GM18526 (cell line): ENCODE data around the gene LIX1.
A peak's percentile ranks its signal among the peaks of the same experiment; 100 is the strongest.

Source experiments
- POLR2A ChIP-seq: IDR thresholded peaks from 3 replicates; pipeline ENCODE4 v1.6.1; 2011; ENCODE audit not compliant: insufficient read length; ENCODE audit errors: extremely low read depth

Gene LIX1

DNA sequence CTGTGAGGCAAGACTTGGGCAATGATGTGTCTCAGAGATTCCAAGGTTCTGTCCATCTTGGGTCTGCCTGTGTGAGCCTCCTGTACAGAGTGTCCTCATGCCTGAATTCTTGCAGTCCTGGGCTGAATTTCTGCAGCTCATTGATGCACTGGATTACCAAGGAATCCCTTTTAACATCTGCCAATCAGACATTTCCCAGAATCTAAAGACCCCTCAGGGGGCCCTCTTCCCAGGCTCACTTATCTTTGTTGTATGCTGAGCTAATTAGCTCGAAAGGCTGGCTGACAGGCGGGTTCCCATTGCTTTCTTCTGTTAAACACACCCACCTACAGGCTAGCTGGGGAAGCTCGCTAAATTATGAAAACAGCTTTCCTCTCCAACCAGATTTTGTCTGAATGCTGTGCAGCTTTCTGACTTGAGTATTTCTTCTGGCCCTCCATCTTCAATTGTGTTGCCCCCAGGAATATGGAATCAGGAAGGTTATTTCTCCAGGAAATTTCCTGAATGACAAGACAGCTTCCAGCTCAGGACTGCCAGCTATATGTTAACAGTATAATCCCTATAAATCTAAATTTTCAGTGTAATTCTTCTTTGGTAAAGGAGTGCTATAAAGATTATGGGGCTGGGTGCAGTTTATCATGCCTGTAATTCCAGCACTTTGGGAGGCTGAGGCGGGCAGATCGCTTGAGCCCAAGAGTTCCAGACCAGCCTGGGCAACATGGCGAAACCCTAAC, at the start of gene LIX1:
LIX1 (minus strand) TSS at position 91 of the 734 bp plus-strand sequence; CDS start at position 56, 35 bp downstream.
- no peak for TF ChIP-seq POLR2A

DNA sequence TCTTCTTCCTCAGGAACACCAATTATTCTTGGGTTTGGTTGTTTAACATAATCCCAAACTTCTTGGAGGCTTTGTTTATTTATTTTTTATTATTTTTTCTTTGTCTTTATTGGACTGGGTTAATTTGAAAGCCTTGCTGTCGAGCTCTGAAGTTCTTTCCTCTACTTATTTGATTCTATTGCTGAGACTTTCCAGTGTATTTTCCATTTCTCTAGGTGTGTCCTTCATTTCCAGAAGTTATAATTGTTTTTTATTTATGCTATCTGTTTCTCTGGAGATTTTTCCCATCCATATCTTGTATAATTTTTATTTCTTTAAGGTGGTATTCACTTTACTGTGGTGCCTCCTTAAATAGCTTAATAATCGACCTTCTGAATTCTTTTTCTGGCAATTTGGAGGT, 49.5 kb upstream of the LIX1 start:
- no peak for TF ChIP-seq POLR2A

- TF ChIP-seq POLR2A = no peak
These were observed 41.5 kb upstream of the LIX1 start for GRCh38 chr5:97183930-97184213.

GRCh38 chr5:97183100-97183929, 40.9 kb upstream of the LIX1 start, which contains the start of gene RIOK2:
Gene RIOK2, minus strand, starts transcription at chr5:97183247. Its CDS starts 56 bp downstream, at chr5:97183191.
- peak; percentile 83 for TF ChIP-seq POLR2A

DNA sequence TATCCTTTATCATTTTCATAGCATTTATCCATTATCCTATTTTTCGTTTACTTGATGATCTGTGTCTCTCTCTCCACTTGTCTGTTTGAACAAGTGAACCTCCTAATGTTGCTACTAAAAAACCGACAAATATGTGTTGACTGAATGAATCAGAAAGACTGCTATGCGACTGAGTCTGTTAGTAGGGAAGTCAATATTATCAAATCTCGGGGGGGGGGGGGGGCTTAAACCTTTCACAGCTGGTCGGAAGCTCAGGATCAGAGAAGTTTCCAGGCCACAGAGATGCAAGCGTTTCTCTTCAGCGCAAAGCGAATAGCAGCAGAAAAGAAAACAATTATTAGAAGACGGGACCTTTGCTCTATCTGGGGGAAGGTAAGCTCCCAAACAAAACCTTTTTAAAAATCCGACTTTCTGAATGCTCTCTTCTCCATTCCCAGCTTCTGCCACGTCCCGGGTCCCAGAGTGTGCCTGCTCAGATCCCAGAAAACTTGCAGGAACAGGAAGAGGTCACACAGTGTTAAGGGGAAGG, 40.2 kb upstream of the LIX1 start:
- no peak for TF ChIP-seq POLR2A

GRCh38 chr5:97181856-97182545, 39.6 kb upstream of the LIX1 start:
- TF ChIP-seq POLR2A = no peak

GRCh38 chr5:97172227-97172626, 29.8 kb upstream of the LIX1 start:
- no peak for TF ChIP-seq POLR2A

DNA sequence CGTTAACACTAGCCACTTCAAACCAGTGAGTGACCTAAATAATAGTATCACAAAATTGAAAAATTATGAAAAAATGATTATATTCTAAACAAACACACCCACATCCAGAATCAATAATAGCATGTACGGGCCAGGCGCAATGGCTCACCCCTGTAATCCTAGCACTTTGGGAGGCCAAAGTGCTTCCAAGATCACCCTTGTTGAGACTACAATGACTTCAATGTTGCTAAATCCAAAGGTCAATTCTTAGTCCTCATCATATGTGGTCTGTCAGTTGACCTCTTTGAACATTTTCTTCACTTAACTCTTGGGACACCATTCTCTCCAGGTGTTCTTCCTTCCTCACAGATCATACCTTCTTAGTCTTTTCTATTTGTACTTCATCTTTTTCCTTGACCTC, 29.3 kb upstream of the LIX1 start:
- TF ChIP-seq POLR2A = no peak

DNA sequence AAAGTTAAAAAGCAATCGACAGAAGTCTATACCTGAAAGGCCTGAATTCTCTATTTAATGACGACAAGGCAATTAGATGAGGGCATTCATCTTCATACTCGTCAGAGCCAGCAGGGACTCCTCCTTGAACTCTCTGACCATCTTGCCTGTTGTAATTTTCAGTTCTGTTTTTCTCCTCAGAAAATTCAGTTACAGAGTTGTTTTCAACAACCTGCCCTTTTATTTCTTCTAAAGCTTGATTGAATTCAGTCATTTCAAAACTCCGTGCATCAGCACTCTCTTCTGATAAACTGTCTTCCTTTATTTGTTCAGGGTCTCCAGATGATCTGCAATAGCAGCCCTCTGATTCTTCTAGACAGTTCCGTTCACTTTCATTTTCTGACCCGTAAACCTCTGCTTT, 25.0 kb upstream of the LIX1 start:
- no peak for TF ChIP-seq POLR2A

- TF ChIP-seq POLR2A = no peak
These were observed 23.3 kb upstream of the LIX1 start for GRCh38 chr5:97165726-97166125.

DNA sequence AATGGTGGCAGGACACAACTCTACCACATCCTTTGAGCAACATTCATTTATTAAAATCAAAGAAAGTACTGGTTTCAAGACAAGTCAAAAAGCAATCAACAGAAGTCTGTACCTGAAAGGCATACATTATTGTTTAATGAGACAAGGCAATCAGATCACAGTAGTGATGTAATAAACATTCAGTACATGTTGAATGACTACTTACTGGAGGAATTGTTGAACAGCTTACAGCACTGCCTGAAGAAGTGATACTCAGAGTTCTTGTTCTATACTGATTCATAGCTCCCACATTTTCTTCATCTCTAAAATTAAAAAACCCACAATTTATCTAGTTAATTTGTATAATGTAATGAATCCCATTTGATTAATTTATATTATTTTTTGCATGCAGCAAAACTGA, 22.4 kb upstream of the LIX1 start:
- no peak for TF ChIP-seq POLR2A

- TF ChIP-seq POLR2A = no peak
These were observed 21.4 kb upstream of the LIX1 start for GRCh38 chr5:97163790-97164285.

- TF ChIP-seq POLR2A = no peak
These were observed 21.0 kb upstream of the LIX1 start for GRCh38 chr5:97163360-97163764.

GRCh38 chr5:97162045-97162444, 19.6 kb upstream of the LIX1 start:
- no peak for TF ChIP-seq POLR2A

DNA sequence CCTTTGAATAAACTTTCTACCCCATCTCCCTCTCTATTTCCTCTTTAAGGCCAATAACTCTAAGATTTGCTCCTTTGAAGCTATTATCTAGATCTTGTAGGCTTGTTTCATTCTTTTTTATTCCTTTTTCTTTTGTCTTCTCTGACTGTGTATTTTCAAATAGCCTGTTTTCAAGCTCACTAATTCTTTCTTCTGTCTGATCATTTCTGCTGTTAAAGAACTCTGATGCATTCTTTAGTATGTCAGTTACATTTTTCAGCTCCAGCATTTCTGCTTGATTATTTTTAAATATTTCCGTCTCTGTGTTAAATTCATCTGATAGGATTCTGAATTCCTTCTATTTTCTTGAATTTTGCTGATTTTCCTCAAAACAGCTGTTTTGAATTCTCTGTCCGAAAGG, 15.3 kb upstream of the LIX1 start:
- no peak for TF ChIP-seq POLR2A
